K562 (cell line): ENCODE measurements around the gene HOXB3. TPM values are rescaled to one million over a fixed set of nuclear protein-coding genes. Genes with fewer than 3 reads are reported as not detected.

Experiments
- ATAC-seq: fragments of 200-7000 bp; cut with Tn5 transposase; 3 replicates; pipeline ENCODE4 v1.9.1; 2020; ENCODE audit warnings: moderate library complexity
- BruUV-seq: library from RNA; stranded (reverse); fragments of 400-500 nt; replicated peaks from 2 replicates; lab custom pipeline; 2021; lab: Mats Ljungman, UMichigan
- CTCF ChIA-PET: fragments of 300-600 bp; formaldehyde crosslinking; extraction: SDS; loops from one replicate; lab custom pipeline; 2021; ENCODE audit warnings: low intra/inter-chr PET ratio; lab: Yijun Ruan, JAX
- POLR2A ChIA-PET: fragments of 300-600, 350-650 bp; sonication (Branson Sonifier 250); formaldehyde crosslinking; extraction: SDS; loops from one replicate; lab custom pipeline; 2021; ENCODE audit warnings: antibody characterized with exemption, inconsistent platforms; lab: Yijun Ruan, JAX
- DNase-seq, 4 experiments: peaks; one replicate each; pipeline versions ENCODE4 v3.0.0 to v3.0.0-alpha.2; 2011 to 2018; ENCODE audit warnings: low spot score in 3 of 4, mixed read lengths in 3 of 4; ENCODE audit errors: extremely low read depth in 1 of 4
- FAIRE-seq: peaks from 2 replicates; lab custom pipeline; 2011; peaks lifted over from hg19 to GRCh38; lab: Jason Lieb, UNC
- H2AFZ ChIP-seq: 2 replicates; pipeline ENCODE4 v1.6.0; 2011; ENCODE audit warnings: low read depth, low read length, control low read depth, inconsistent platforms
- H3K27ac ChIP-seq: fragments of 200-600 bp; 3 replicates; pipeline ENCODE4 v1.8.0; 2011; ENCODE audit warnings: low read depth, mild to moderate bottlenecking, control low read depth, inconsistent platforms, low read length, moderate library complexity, mixed read lengths; ENCODE audit errors: extremely low read depth
- H3K27me3 ChIP-seq, 2 experiments: fragments of 300-600 bp in 1 of 2; 2 replicates in 1 of 2; 3 replicates in 1 of 2; pipeline versions ENCODE4 v1.6.0 to v1.8.0; 2011; ENCODE audit warnings: inconsistent platforms in 2 of 2, low read length in 2 of 2, mild to moderate bottlenecking in 1 of 2, mixed read lengths in 1 of 2, moderate library complexity in 1 of 2; ENCODE audit not compliant: control insufficient read depth in 2 of 2, insufficient read depth in 2 of 2
- H3K36me3 ChIP-seq: fragments of 300-600 bp; 3 replicates; pipeline ENCODE4 v1.8.0; 2011; ENCODE audit warnings: mild to moderate bottlenecking, low read length, inconsistent platforms; ENCODE audit not compliant: control insufficient read depth, insufficient read depth
- H3K4me1 ChIP-seq, 2 experiments: fragments of 200-600 bp in 1 of 2; replicated peaks in 1 of 2; 2 replicates in 1 of 2; 3 replicates in 1 of 2; pipeline versions ENCODE4 v1.5.1 to v1.8.0; 2011; ENCODE audit warnings: inconsistent platforms in 2 of 2, low read length in 2 of 2, mild to moderate bottlenecking in 1 of 2, mixed read lengths in 1 of 2, moderate library complexity in 1 of 2; ENCODE audit not compliant: control insufficient read depth in 2 of 2, insufficient read depth in 2 of 2
- H3K4me2 ChIP-seq: 2 replicates; pipeline ENCODE4 v1.6.1; 2011; ENCODE audit warnings: low read length, control low read depth, inconsistent platforms, mixed read lengths; ENCODE audit not compliant: insufficient read depth
- H3K4me3 ChIP-seq: fragments of 200-600 bp; sonication (generic), shearing (Covaris generic); 2 replicates; pipeline ENCODE4 v1.5.1; 2016; ENCODE audit warnings: control low read depth, inconsistent platforms
- H3K79me2 ChIP-seq: fragments of 200-600 bp; 3 replicates; pipeline ENCODE4 v1.8.0; 2011; ENCODE audit warnings: low read length, inconsistent platforms; ENCODE audit not compliant: control insufficient read depth, insufficient read depth
- H3K9ac ChIP-seq, 2 experiments: 2 replicates each; pipeline versions ENCODE4 v1.6.0 to v1.6.1; 2011; ENCODE audit warnings: low read depth in 2 of 2, low read length in 2 of 2, control low read depth in 1 of 2, inconsistent platforms in 1 of 2, mild to moderate bottlenecking in 1 of 2, mixed read lengths in 1 of 2; ENCODE audit not compliant: insufficient read depth in 1 of 2
- H3K9me1 ChIP-seq: one replicate; pipeline ENCODE4 v1.6.0; 2011; ENCODE audit warnings: inconsistent platforms, mild to moderate bottlenecking, low read length, moderate library complexity; ENCODE audit not compliant: control insufficient read depth, insufficient read depth
- H3K9me3 ChIP-seq: replicated peaks from 2 replicates; pipeline ENCODE4 v1.5.1; 2011; ENCODE audit warnings: low read depth, low read length, inconsistent platforms; ENCODE audit not compliant: control insufficient read depth, insufficient read depth
- H4K20me1 ChIP-seq: replicated peaks from 2 replicates; pipeline ENCODE4 v1.6.1; 2011; ENCODE audit warnings: low read length, inconsistent platforms, mixed read lengths; ENCODE audit not compliant: control insufficient read depth, insufficient read depth
- ADNP ChIP-seq: fragments of 200-800 bp; sonication (Bioruptor generic); IDR thresholded peaks from 2 replicates; pipeline ENCODE4 v1.6.1; 2016; ENCODE audit warnings: missing genetic modification characterization, missing compliant biosample characterization
- CBX2 ChIP-seq: fragments of 200-600 bp; sonication (generic); IDR thresholded peaks from one replicate; pipeline ENCODE4 v1.6.1; 2012; ENCODE audit warnings: mild to moderate bottlenecking, low read length, inconsistent platforms; ENCODE audit not compliant: insufficient read depth, poor library complexity, severe bottlenecking
- ESRRA ChIP-seq: fragments of 450-650 bp; IDR thresholded peaks from 2 replicates; pipeline ENCODE4 v1.6.1; 2014; ENCODE audit warnings: low read depth, mild to moderate bottlenecking, moderate library complexity, borderline replicate concordance
- HDAC6 ChIP-seq: IDR thresholded peaks from 2 replicates; pipeline ENCODE4 v1.6.1; 2012; ENCODE audit warnings: low read depth, mild to moderate bottlenecking, control low read depth, inconsistent platforms, low read length, moderate library complexity
- KAT8 ChIP-seq: fragments of 450-650 bp; IDR thresholded peaks from 2 replicates; pipeline ENCODE4 v1.6.1; 2016; ENCODE audit warnings: low read depth, mild to moderate bottlenecking
- MBD2 ChIP-seq: sonication (generic); IDR thresholded peaks from 2 replicates; pipeline ENCODE4 v1.6.1; 2016; ENCODE audit warnings: low read depth, borderline replicate concordance
- MTA1 ChIP-seq: fragments of 450-650 bp; IDR thresholded peaks from 2 replicates; pipeline ENCODE4 v1.6.1; 2017; ENCODE audit warnings: borderline replicate concordance
- NFRKB ChIP-seq: fragments of 450-650 bp; IDR thresholded peaks from 2 replicates; pipeline ENCODE4 v1.6.1; 2016; ENCODE audit warnings: low read depth
- RBM17 ChIP-seq: fragments of 200-400 bp; formaldehyde crosslinking; IDR thresholded peaks from 2 replicates; pipeline ENCODE4 v1.6.1; 2017; ENCODE audit warnings: low read depth, mild to moderate bottlenecking, low read length, borderline replicate concordance
- SMAD1 ChIP-seq: fragments of 150-350 bp; IDR thresholded peaks from 2 replicates; pipeline ENCODE4 v1.6.1; 2014; ENCODE audit warnings: low read length, low read depth; ENCODE audit not compliant: partially characterized antibody
- SMARCA5 ChIP-seq: fragments of 450-650 bp; IDR thresholded peaks from 2 replicates; pipeline ENCODE4 v1.6.1; 2016
- ZBTB7A ChIP-seq: IDR thresholded peaks from 2 replicates; pipeline ENCODE4 v1.6.1; 2011; ENCODE audit warnings: low read depth, mild to moderate bottlenecking, low read length, moderate library complexity, borderline replicate concordance; ENCODE audit not compliant: control insufficient read depth
- ZNF586 ChIP-seq: fragments of 450-650 bp; formaldehyde crosslinking; conservative IDR thresholded peaks from 2 replicates; pipeline ENCODE4 v1.4.0; 2020; ENCODE audit warnings: mild to moderate bottlenecking, moderate library complexity
- WGBS: fragments of 100-300 bp; shearing (Covaris generic); methylation state at CpG from one replicate; pipeline ENCODE4 v1.1.6; 2016; ENCODE audit warnings: low coverage, mixed read lengths; ENCODE audit not compliant: insufficient coverage; ENCODE audit errors: missing lambda C conversion rate; 5-methylcytosine and 5-hydroxymethylcytosine counted together
- in situ Hi-C: fragments of 300-500 bp; cut with MboI; formaldehyde crosslinking; loops from 4 replicates; pipeline ENCODE4 v1.15.0; 2018; ENCODE audit warnings: inconsistent platforms, mixed read lengths
- intact Hi-C: fragments of 100-400 bp; cut with micrococcal nuclease; formaldehyde crosslinking; loops from 2 replicates; pipeline ENCODE4 v1.14.2; 2022
- polyA plus RNA-seq, 8 experiments: library from polyadenylated mRNA; depleted of rRNA in 4 of 8; stranded (reverse) in 5 of 8; unstranded in 3 of 8; fragments of >200 nt; fragmentation: Nextera tagmentation in 2 of 8; fragmentation: Illumina TruSeq in 1 of 8; extraction: Ambion mirVana in 2 of 8; extraction: Trizol in 1 of 8; gene quantifications; 2 replicates each; pipeline versions ENCODE4 v1.2.1 to v1.2.3, GENCODE V29; 2011 to 2014; ENCODE audit warnings: inconsistent platforms in 1 of 8, missing spikeins in 1 of 8
- total RNA-seq, 7 experiments: library from RNA; depleted of rRNA in 6 of 7; stranded (reverse); fragments of >200 nt in 6 of 7; fragmentation: Illumina TruSeq in 2 of 7; extraction: Trizol in 2 of 7; gene quantifications; 2 replicates each; pipeline versions ENCODE4 v1.2.1 to v1.2.3, GENCODE V29; 2011 to 2021; ENCODE audit warnings: low replicate concordance in 1 of 7
- TF ChIP-seq, protein P1 (sequence below): fragments of 250-450 bp; sonication (Bioruptor Pico); IDR thresholded peaks from 2 replicates; pipeline ENCODE4 v1.9.0; 2021; ENCODE audit warnings: mild to moderate bottlenecking
- TF ChIP-seq, protein P2 (sequence below): fragments of 250-450 bp; sonication (Bioruptor Pico); IDR thresholded peaks from 2 replicates; pipeline ENCODE4 v1.8.0; 2021; ENCODE audit warnings: moderate library complexity, mild to moderate bottlenecking, inconsistent platforms
- TF ChIP-seq, protein P3 (sequence below), 2 experiments: IDR thresholded peaks; 2 replicates each; pipeline ENCODE4 v1.6.1; 2011; ENCODE audit warnings: borderline replicate concordance in 1 of 2, control low read depth in 1 of 2, low read depth in 1 of 2, low read length in 1 of 2, mild to moderate bottlenecking in 1 of 2, mixed read lengths in 1 of 2, moderate library complexity in 1 of 2; ENCODE audit not compliant: insufficient read depth in 1 of 2, insufficient read length in 1 of 2, poor library complexity in 1 of 2, severe bottlenecking in 1 of 2; ENCODE audit errors: extremely low read depth in 1 of 2

The HOXB3 gene
- total and polyA plus RNA-seq, 9 of the 15 experiments (the other 6 are each of a cell fraction or from before 2014, with no cell fraction given), result 2.4 to 41.3 (median 20.2) TPM

DNA sequence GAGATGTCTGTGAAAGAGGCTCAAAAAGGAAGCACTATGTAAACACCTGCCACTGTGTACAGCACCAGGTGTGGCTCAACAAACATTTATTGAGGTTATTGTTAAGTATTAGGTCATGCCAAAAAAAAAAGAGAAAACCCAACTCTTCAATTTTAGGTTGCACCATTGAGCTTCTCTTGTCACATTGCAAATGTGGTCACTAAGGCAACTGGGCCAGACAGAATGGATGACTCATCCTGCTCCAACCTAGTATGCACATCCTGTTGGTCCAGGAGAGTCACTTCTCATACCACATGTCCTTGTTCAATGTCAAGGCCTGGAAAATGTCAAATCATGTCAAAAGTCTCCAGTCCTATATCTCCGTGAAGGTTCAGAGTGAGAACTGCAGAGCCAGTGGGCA lies 84.3 kb downstream of the HOXB3 start (continued):
- TF ChIP-seq ADNP (tag), result no peak
- no peak for TF ChIP-seq SMAD1
- TF ChIP-seq RBM17, result no peak
- TF ChIP-seq, protein P1, sequence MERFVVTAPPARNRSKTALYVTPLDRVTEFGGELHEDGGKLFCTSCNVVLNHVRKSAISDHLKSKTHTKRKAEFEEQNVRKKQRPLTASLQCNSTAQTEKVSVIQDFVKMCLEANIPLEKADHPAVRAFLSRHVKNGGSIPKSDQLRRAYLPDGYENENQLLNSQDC (CRISPR knock-in tag), result no peak
- TF ChIP-seq ESRRA, result peak; percentile 96
- no peak for TF ChIP-seq MBD2
- no peak for TF ChIP-seq ZNF586 (CRISPR knock-in tag)

DNA sequence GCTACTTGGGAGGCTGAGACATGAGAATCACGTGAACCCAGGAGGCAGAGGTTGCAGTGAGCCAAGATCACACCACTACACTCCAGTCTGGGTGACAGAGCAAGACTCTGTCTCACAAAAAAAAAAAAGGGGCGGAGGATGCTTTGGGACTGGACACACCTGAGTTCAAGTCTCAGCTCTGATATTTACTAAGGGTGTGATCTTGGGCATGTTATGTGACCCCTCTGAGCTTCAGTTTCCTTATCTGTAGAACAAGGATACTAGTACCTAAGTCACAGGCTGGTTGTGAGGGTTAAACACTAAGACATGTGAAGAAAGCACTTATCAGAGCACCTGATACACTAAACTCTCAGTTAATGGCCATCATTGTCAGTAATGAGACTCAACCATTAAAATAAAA lies 85.1 kb downstream of the HOXB3 start:
- no TSS peak for BruUV-seq
- FAIRE-seq, result no peak
- intact Hi-C loops (no loop called here), in situ Hi-C loops (no loop called here)
- no peak overlapping the region for H3K4me2 ChIP-seq
- ChIA-PET CTCF (no interaction called here), POLR2A (interaction anchor here (0.7 to 1.4 kb wide), 2 partner anchors 44 to 312 kb away, joined by 3 read pairs; no protein-coding TSS in a partner anchor)
- H3K9ac ChIP-seq, result no peak overlapping the region
- H2AFZ ChIP-seq, result no peak overlapping the region
- TF ChIP-seq KAT8, result no peak
- no peak for TF ChIP-seq MTA1
- no peak for TF ChIP-seq ZBTB7A
- no peak for TF ChIP-seq NFRKB
- no peak for TF ChIP-seq CBX2
- TF ChIP-seq, protein P2, sequence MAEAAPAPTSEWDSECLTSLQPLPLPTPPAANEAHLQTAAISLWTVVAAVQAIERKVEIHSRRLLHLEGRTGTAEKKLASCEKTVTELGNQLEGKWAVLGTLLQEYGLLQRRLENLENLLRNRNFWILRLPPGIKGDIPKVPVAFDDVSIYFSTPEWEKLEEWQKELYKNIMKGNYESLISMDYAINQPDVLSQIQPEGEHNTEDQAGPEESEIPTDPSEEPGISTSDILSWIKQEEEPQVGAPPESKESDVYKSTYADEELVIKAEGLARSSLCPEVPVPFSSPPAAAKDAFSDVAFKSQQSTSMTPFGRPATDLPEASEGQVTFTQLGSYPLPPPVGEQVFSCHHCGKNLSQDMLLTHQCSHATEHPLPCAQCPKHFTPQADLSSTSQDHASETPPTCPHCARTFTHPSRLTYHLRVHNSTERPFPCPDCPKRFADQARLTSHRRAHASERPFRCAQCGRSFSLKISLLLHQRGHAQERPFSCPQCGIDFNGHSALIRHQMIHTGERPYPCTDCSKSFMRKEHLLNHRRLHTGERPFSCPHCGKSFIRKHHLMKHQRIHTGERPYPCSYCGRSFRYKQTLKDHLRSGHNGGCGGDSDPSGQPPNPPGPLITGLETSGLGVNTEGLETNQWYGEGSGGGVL (CRISPR knock-in tag), result no peak
- TF ChIP-seq, protein P3, sequence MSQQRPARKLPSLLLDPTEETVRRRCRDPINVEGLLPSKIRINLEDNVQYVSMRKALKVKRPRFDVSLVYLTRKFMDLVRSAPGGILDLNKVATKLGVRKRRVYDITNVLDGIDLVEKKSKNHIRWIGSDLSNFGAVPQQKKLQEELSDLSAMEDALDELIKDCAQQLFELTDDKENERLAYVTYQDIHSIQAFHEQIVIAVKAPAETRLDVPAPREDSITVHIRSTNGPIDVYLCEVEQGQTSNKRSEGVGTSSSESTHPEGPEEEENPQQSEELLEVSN (IDR thresholded peaks at IDR 0.05; ENCODE audit: borderline replicate concordance in 1 of 2, extremely low read depth in 1 of 2, insufficient read depth in 1 of 2, insufficient read length in 1 of 2, low read depth in 1 of 2, low read length in 1 of 2, poor library complexity in 1 of 2, severe bottlenecking in 1 of 2), result no peak
- no peak for TF ChIP-seq HDAC6
- TF ChIP-seq SMARCA5, result no peak
- H3K36me3 ChIP-seq, result no peaks in the 10 kb centered on the region
- no peak for ATAC-seq
- H3K79me2 ChIP-seq, result no peaks in the 10 kb centered on the region
- 36% methylated on average over 1 of the region's 2 CpGs for WGBS
- no peak overlapping the region for H3K4me3 ChIP-seq
- peaks cover 6 to 39% of the 10 kb centered on the region in 2 experiments; a peak in 4 of 5 replicates for H3K4me1 ChIP-seq
- DNase-seq, result no peak
- no peak overlapping the region for H3K27ac ChIP-seq
- no peaks in the 10 kb centered on the region for H3K9me3 ChIP-seq
- H3K27me3 ChIP-seq, result no peaks in the 10 kb centered on the region
- no peaks in the 10 kb centered on the region for H4K20me1 ChIP-seq
- no peaks in the 10 kb centered on the region for H3K9me1 ChIP-seq
